K562 (cell line): ENCODE measurements around the gene FXYD1. TPM values are rescaled to one million over a fixed set of nuclear protein-coding genes. Genes with fewer than 3 reads are reported as not detected.

Experiments
- CBX1 ChIP-seq: sonication (generic); IDR thresholded peaks from 2 replicates; pipeline ENCODE4 v1.6.1; 2016; ENCODE audit warnings: antibody characterized with exemption, low read depth, mild to moderate bottlenecking
- ESRRA ChIP-seq: fragments of 450-650 bp; IDR thresholded peaks from 2 replicates; pipeline ENCODE4 v1.6.1; 2014; ENCODE audit warnings: low read depth, mild to moderate bottlenecking, moderate library complexity, borderline replicate concordance
- IFI16 ChIP-seq: fragments of 250-450 bp; sonication (Bioruptor Pico); IDR thresholded peaks from 2 replicates; pipeline ENCODE4 v2.1.2; 2022; ENCODE audit warnings: mild to moderate bottlenecking, inconsistent platforms
- PRMT5 ChIP-seq: sonication (generic); formaldehyde crosslinking; IDR thresholded peaks from 2 replicates; pipeline ENCODE4 v1.5.0; 2020; ENCODE audit warnings: missing genetic modification reagents
- RBM17 ChIP-seq: fragments of 200-400 bp; formaldehyde crosslinking; IDR thresholded peaks from 2 replicates; pipeline ENCODE4 v1.6.1; 2017; ENCODE audit warnings: low read depth, mild to moderate bottlenecking, low read length, borderline replicate concordance
- SRSF3 ChIP-seq: fragments of 200-400 bp; formaldehyde crosslinking; IDR thresholded peaks from 2 replicates; pipeline ENCODE4 v1.6.1; 2016; ENCODE audit warnings: mild to moderate bottlenecking, low read length, moderate library complexity; ENCODE audit not compliant: insufficient read depth
- SRSF9 ChIP-seq: fragments of 200-400 bp; formaldehyde crosslinking; IDR thresholded peaks from 2 replicates; pipeline ENCODE4 v1.6.1; 2017; ENCODE audit warnings: low read depth, low read length, borderline replicate concordance
- TAL1 ChIP-seq: fragments of 450-650 bp; IDR thresholded peaks from 2 replicates; pipeline ENCODE4 v1.6.1; 2016; ENCODE audit warnings: mild to moderate bottlenecking
- ZNF263 ChIP-seq: sonication (generic); formaldehyde crosslinking; IDR thresholded peaks from 2 replicates; pipeline ENCODE4 v1.8.0; 2022; ENCODE audit warnings: mild to moderate bottlenecking, missing genetic modification reagents, borderline replicate concordance
- ZNF347 ChIP-seq: fragments of 450-650 bp; formaldehyde crosslinking; IDR thresholded peaks from 2 replicates; pipeline ENCODE4 v1.4.0; 2020; ENCODE audit warnings: low read depth, mild to moderate bottlenecking, moderate library complexity
- polyA plus RNA-seq, 8 experiments: library from polyadenylated mRNA; depleted of rRNA in 4 of 8; stranded (reverse) in 5 of 8; unstranded in 3 of 8; fragments of >200 nt; fragmentation: Nextera tagmentation in 2 of 8; fragmentation: Illumina TruSeq in 1 of 8; extraction: Ambion mirVana in 2 of 8; extraction: Trizol in 1 of 8; gene quantifications; 2 replicates each; pipeline versions ENCODE4 v1.2.1 to v1.2.3, GENCODE V29; 2011 to 2014; ENCODE audit warnings: inconsistent platforms in 1 of 8, missing spikeins in 1 of 8
- total RNA-seq, 7 experiments: library from RNA; depleted of rRNA in 6 of 7; stranded (reverse); fragments of >200 nt in 6 of 7; fragmentation: Illumina TruSeq in 2 of 7; extraction: Trizol in 2 of 7; gene quantifications; 2 replicates each; pipeline versions ENCODE4 v1.2.1 to v1.2.3, GENCODE V29; 2011 to 2021; ENCODE audit warnings: low replicate concordance in 1 of 7
- TF ChIP-seq, protein P1 (sequence below): fragments of 250-450 bp; sonication (Bioruptor Pico); IDR thresholded peaks from 2 replicates; pipeline ENCODE4 v1.8.0; 2022; ENCODE audit warnings: inconsistent platforms, mild to moderate bottlenecking, moderate library complexity, borderline replicate concordance
- TF ChIP-seq, protein P2 (sequence below), 2 experiments: fragments of 450-650 bp; conservative IDR thresholded peaks; 2 replicates each; pipeline ENCODE4 v1.6.1; 2017; ENCODE audit warnings: mild to moderate bottlenecking in 2 of 2, moderate library complexity in 2 of 2
- TF ChIP-seq, protein P3 (sequence below): fragments of 450-650 bp; formaldehyde crosslinking; IDR thresholded peaks from 2 replicates; pipeline ENCODE4 v1.4.0; 2020; ENCODE audit warnings: mild to moderate bottlenecking, moderate library complexity
- TF ChIP-seq, protein P4 (sequence below): fragments of 450-650 bp; IDR thresholded peaks from 2 replicates; pipeline ENCODE4 v1.6.1; 2016

The FXYD1 gene
- total and polyA plus RNA-seq, 9 of the 15 experiments (the other 6 are each of a cell fraction or from before 2014, with no cell fraction given) = 0.40 to 3.2 (median 1.8) TPM; not detected in 3

DNA sequence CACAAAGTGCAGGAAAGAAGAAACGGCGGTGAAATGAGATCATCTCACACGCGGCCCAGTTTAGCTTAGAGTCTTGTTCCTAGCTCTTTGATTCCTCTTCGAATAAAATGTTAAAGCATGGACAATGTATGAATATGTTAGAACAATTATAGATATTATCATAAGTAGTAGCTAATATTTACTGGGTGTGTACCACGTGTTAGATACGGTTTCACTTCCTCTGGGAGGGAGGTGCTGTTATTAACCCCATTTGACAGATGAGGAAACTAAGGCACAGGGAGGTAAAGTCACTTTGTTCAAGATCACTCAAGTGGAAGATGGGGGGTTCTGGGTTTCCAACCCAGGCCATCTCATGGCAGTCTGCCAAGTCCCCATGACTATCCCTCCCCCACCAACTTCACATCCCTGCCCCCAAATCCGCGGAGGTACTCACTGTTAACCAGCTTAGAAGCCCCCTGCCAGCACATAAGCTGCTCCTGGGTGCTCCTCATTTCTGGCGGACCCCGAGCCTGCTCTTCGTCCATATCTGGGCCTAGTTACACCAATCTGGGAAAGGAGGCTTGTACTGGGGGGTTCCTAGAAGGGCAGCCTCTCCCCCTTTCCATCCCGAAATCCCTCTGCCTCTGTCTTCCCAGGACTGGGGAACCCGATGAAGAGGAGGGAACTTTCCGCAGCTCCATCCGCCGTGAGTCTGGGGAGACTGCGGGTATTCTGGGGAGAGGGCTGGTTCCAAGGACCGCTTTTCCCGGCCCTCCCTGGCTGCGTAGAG lies 3.4 kb downstream of the FXYD1 start (continued):
- no peak for TF ChIP-seq SRSF9
- TF ChIP-seq, protein P1, sequence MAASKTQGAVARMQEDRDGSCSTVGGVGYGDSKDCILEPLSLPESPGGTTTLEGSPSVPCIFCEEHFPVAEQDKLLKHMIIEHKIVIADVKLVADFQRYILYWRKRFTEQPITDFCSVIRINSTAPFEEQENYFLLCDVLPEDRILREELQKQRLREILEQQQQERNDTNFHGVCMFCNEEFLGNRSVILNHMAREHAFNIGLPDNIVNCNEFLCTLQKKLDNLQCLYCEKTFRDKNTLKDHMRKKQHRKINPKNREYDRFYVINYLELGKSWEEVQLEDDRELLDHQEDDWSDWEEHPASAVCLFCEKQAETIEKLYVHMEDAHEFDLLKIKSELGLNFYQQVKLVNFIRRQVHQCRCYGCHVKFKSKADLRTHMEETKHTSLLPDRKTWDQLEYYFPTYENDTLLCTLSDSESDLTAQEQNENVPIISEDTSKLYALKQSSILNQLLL (CRISPR knock-in tag) = no peak
- no peak for TF ChIP-seq PRMT5 (CRISPR knock-in tag)
- no peak for TF ChIP-seq SRSF3
- TF ChIP-seq ZNF263 (CRISPR knock-in tag) = no peak
- peak; percentile 22; the same call in 1 of the 2 replicates for TF ChIP-seq ESRRA
- TF ChIP-seq, protein P2, sequence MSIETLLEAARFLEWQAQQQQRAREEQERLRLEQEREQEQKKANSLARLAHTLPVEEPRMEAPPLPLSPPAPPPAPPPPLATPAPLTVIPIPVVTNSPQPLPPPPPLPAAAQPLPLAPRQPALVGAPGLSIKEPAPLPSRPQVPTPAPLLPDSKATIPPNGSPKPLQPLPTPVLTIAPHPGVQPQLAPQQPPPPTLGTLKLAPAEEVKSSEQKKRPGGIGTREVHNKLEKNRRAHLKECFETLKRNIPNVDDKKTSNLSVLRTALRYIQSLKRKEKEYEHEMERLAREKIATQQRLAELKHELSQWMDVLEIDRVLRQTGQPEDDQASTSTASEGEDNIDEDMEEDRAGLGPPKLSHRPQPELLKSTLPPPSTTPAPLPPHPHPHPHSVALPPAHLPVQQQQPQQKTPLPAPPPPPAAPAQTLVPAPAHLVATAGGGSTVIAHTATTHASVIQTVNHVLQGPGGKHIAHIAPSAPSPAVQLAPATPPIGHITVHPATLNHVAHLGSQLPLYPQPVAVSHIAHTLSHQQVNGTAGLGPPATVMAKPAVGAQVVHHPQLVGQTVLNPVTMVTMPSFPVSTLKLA (conservative IDR thresholded peaks at IDR 0.05) = peak; percentile 43 to 51; a peak in 2 of 4 replicates
- TF ChIP-seq, protein P3, sequence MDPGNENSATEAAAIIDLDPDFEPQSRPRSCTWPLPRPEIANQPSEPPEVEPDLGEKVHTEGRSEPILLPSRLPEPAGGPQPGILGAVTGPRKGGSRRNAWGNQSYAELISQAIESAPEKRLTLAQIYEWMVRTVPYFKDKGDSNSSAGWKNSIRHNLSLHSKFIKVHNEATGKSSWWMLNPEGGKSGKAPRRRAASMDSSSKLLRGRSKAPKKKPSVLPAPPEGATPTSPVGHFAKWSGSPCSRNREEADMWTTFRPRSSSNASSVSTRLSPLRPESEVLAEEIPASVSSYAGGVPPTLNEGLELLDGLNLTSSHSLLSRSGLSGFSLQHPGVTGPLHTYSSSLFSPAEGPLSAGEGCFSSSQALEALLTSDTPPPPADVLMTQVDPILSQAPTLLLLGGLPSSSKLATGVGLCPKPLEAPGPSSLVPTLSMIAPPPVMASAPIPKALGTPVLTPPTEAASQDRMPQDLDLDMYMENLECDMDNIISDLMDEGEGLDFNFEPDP = no peak
- peak; percentile 55; the same call in 1 of the 2 replicates for TF ChIP-seq CBX1
- no peak for TF ChIP-seq IFI16 (CRISPR knock-in tag)
- TF ChIP-seq TAL1 = no peak
- TF ChIP-seq RBM17 = no peak
- TF ChIP-seq, protein P4, sequence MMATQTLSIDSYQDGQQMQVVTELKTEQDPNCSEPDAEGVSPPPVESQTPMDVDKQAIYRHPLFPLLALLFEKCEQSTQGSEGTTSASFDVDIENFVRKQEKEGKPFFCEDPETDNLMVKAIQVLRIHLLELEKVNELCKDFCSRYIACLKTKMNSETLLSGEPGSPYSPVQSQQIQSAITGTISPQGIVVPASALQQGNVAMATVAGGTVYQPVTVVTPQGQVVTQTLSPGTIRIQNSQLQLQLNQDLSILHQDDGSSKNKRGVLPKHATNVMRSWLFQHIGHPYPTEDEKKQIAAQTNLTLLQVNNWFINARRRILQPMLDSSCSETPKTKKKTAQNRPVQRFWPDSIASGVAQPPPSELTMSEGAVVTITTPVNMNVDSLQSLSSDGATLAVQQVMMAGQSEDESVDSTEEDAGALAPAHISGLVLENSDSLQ = no peak
- no peak for TF ChIP-seq ZNF347
